ENCODE measurements around the gene GCC2.

DNA sequence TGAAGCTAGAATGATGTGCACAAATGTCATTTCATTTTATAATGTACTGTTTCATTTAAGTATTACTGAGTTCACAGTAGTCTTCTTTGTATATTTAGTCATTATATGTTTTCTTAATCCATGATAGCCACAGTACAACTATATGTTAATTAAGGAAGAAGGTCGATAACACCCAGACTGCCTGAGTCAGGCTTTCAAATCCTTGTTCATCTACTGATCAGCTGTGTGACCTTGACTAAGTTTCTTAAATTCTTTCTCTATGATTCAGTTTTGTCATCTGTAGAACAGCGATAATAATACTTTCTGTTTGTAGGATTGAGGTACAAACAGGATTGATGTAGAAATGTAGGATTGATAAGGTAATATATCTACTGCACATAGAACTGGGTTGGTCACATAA is 5.4 kb downstream of the GCC2 start:
- TF ChIP-seq, protein P1, sequence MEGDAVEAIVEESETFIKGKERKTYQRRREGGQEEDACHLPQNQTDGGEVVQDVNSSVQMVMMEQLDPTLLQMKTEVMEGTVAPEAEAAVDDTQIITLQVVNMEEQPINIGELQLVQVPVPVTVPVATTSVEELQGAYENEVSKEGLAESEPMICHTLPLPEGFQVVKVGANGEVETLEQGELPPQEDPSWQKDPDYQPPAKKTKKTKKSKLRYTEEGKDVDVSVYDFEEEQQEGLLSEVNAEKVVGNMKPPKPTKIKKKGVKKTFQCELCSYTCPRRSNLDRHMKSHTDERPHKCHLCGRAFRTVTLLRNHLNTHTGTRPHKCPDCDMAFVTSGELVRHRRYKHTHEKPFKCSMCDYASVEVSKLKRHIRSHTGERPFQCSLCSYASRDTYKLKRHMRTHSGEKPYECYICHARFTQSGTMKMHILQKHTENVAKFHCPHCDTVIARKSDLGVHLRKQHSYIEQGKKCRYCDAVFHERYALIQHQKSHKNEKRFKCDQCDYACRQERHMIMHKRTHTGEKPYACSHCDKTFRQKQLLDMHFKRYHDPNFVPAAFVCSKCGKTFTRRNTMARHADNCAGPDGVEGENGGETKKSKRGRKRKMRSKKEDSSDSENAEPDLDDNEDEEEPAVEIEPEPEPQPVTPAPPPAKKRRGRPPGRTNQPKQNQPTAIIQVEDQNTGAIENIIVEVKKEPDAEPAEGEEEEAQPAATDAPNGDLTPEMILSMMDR (IDR thresholded peaks at IDR 0.05), result no peak
- no peak for TF ChIP-seq POLR2A (IDR thresholded peaks at IDR 0.05)
- no peak for TF ChIP-seq POLR2AphosphoS5 (IDR thresholded peaks at IDR 0.05)
